HepG2 (cell line): ENCODE measurements around the gene CYP4B1. TPM values are rescaled to one million over a fixed set of nuclear protein-coding genes. Genes with fewer than 3 reads are reported as not detected.

Source experiments
- ATAC-seq: fragments of 200-7000 bp; cut with Tn5 transposase; 3 replicates; pipeline ENCODE4 v1.9.1; 2020; ENCODE audit warnings: mild to moderate bottlenecking, moderate library complexity
- BruUV-seq: library from RNA; stranded (reverse); fragments of 400-500 nt; replicated peaks from 2 replicates; lab custom pipeline; 2021; lab: Mats Ljungman, UMichigan
- CTCF ChIA-PET: fragments of 300-600 bp; formaldehyde crosslinking; extraction: SDS; loops from one replicate; lab custom pipeline; 2021; ENCODE audit warnings: low total read pairs, inconsistent platforms, low intra/inter-chr PET ratio; lab: Yijun Ruan, JAX
- POLR2A ChIA-PET: fragments of 350-600 bp; sonication (Branson Sonifier 250); formaldehyde crosslinking; loops from one replicate; lab custom pipeline; 2020; ENCODE audit warnings: antibody characterized with exemption, inconsistent platforms; lab: Yijun Ruan, JAX
- DNase-seq: peaks from one replicate; pipeline ENCODE4 v3.0.0-alpha.2; 2015; ENCODE audit warnings: low spot score
- FAIRE-seq: peaks from 3 replicates; lab custom pipeline; 2011; peaks lifted over from hg19 to GRCh38; lab: Jason Lieb, UNC
- H2AFZ ChIP-seq: one replicate; pipeline ENCODE4 v1.6.1; 2011; ENCODE audit warnings: low read length, inconsistent platforms
- H3K27ac ChIP-seq: fragments of 300-600 bp; 3 replicates; pipeline ENCODE4 v1.8.0; 2011; ENCODE audit warnings: mixed run types, mild to moderate bottlenecking, mixed read lengths, low read length, inconsistent platforms; ENCODE audit not compliant: insufficient read depth; ENCODE audit errors: extremely low read length
- H3K27me3 ChIP-seq, 2 experiments: fragments of 200-600 bp in 1 of 2; 2 replicates in 1 of 2; 3 replicates in 1 of 2; pipeline versions ENCODE4 v1.6.0 to v1.8.0; 2011; ENCODE audit warnings: low read length in 2 of 2, mild to moderate bottlenecking in 2 of 2, moderate library complexity in 2 of 2, inconsistent platforms in 1 of 2; ENCODE audit not compliant: insufficient read depth in 2 of 2, control insufficient read depth in 1 of 2
- H3K36me3 ChIP-seq, 2 experiments: fragments of 200-600 bp in 1 of 2; replicated peaks in 1 of 2; 2 replicates in 1 of 2; 3 replicates in 1 of 2; pipeline versions ENCODE4 v1.5.1 to v1.8.0; 2011; ENCODE audit warnings: low read length in 2 of 2, inconsistent platforms in 1 of 2; ENCODE audit not compliant: insufficient read depth in 2 of 2, control insufficient read depth in 1 of 2
- H3K4me1 ChIP-seq: 2 replicates; pipeline ENCODE4 v1.5.1; 2012; ENCODE audit warnings: low read length, inconsistent platforms; ENCODE audit not compliant: insufficient read depth
- H3K4me2 ChIP-seq: 2 replicates; pipeline ENCODE4 v1.6.0; 2011; ENCODE audit warnings: low read depth, low read length, inconsistent platforms
- H3K4me3 ChIP-seq, 3 experiments: fragments of 200-600 bp in 1 of 3; sonication (generic), shearing (Covaris generic) in 1 of 3; replicated peaks in 1 of 3; 2 replicates each; pipeline ENCODE4 v1.5.1; 2011 to 2016; ENCODE audit warnings: low read length in 3 of 3, inconsistent platforms in 2 of 3, low read depth in 2 of 3, mild to moderate bottlenecking in 2 of 3, control low read depth in 1 of 3, mixed read lengths in 1 of 3; ENCODE audit not compliant: insufficient read depth in 1 of 3
- H3K79me2 ChIP-seq: one replicate; pipeline ENCODE4 v1.6.1; 2011; ENCODE audit warnings: low read length, inconsistent platforms; ENCODE audit not compliant: insufficient read depth
- H3K9ac ChIP-seq: 2 replicates; pipeline ENCODE4 v1.6.0; 2011; ENCODE audit warnings: mild to moderate bottlenecking, low read depth, low read length, inconsistent platforms; ENCODE audit not compliant: insufficient read depth
- H3K9me3 ChIP-seq: 2 replicates; pipeline ENCODE4 v1.5.1; 2012; ENCODE audit warnings: mild to moderate bottlenecking, low read length
- H4K20me1 ChIP-seq: 2 replicates; pipeline ENCODE4 v1.6.0; 2011; ENCODE audit warnings: inconsistent platforms, mild to moderate bottlenecking, low read length, moderate library complexity; ENCODE audit not compliant: insufficient read depth
- CC2D1A ChIP-seq: sonication (generic); formaldehyde crosslinking; IDR thresholded peaks from 2 replicates; pipeline ENCODE4 v1.8.1; 2023; ENCODE audit warnings: mild to moderate bottlenecking, missing genetic modification reagents
- MIER3 ChIP-seq: IDR thresholded peaks from 2 replicates; pipeline ENCODE4 v1.6.1; 2016; ENCODE audit warnings: missing compliant biosample characterization, borderline replicate concordance
- POLR2G ChIP-seq: fragments of 200-400 bp; formaldehyde crosslinking; IDR thresholded peaks from 2 replicates; pipeline ENCODE4 v1.6.1; 2018; ENCODE audit warnings: mild to moderate bottlenecking, low read depth, low read length, moderate library complexity
- SIN3B ChIP-seq: fragments of 150-350 bp; IDR thresholded peaks from 2 replicates; pipeline ENCODE4 v1.6.1; 2014; ENCODE audit warnings: low read length
- SOX13 ChIP-seq, 3 experiments: fragments of 450-650 bp in 1 of 3; sonication (generic) in 1 of 3; formaldehyde crosslinking in 1 of 3; IDR thresholded peaks in 2 of 3; conservative IDR thresholded peaks in 1 of 3; 2 replicates each; pipeline versions ENCODE4 v1.5.0 to v1.6.1; 2016 to 2020; ENCODE audit warnings: antibody characterized with exemption in 1 of 3, mild to moderate bottlenecking in 1 of 3, missing compliant biosample characterization in 1 of 3, missing genetic modification reagents in 1 of 3, moderate library complexity in 1 of 3
- SP4 ChIP-seq: sonication (generic); formaldehyde crosslinking; IDR thresholded peaks from 2 replicates; pipeline ENCODE4 v1.8.1; 2023; ENCODE audit warnings: mild to moderate bottlenecking, missing genetic modification reagents
- WIZ ChIP-seq: sonication (generic); formaldehyde crosslinking; IDR thresholded peaks from 2 replicates; pipeline ENCODE4 v1.5.1; 2020; ENCODE audit warnings: mild to moderate bottlenecking, missing genetic modification reagents
- YEATS2 ChIP-seq: sonication (generic); formaldehyde crosslinking; IDR thresholded peaks from 2 replicates; pipeline ENCODE4 v1.4.0; 2020; ENCODE audit warnings: missing genetic modification reagents, borderline replicate concordance
- ZNF543 ChIP-seq: sonication (generic); formaldehyde crosslinking; IDR thresholded peaks from 2 replicates; pipeline ENCODE4 v1.4.0; 2020; ENCODE audit warnings: mild to moderate bottlenecking, missing genetic modification reagents
- ZNF615 ChIP-seq: sonication (generic); formaldehyde crosslinking; IDR thresholded peaks from 2 replicates; pipeline ENCODE4 v1.5.0; 2020; ENCODE audit warnings: mild to moderate bottlenecking, missing genetic modification reagents, borderline replicate concordance
- ZNF619 ChIP-seq: sonication (generic); formaldehyde crosslinking; IDR thresholded peaks from 2 replicates; pipeline ENCODE4 v1.4.0; 2020; ENCODE audit warnings: mild to moderate bottlenecking, missing genetic modification reagents
- ZNF761 ChIP-seq: sonication (generic); formaldehyde crosslinking; conservative IDR thresholded peaks from 2 replicates; pipeline ENCODE4 v1.4.0; 2020; ENCODE audit warnings: mild to moderate bottlenecking, missing genetic modification reagents
- ZSCAN30 ChIP-seq: sonication (generic); formaldehyde crosslinking; IDR thresholded peaks from 2 replicates; pipeline ENCODE4 v1.5.0; 2020; ENCODE audit warnings: mild to moderate bottlenecking, missing genetic modification reagents
- in situ Hi-C: cut with HindIII; loops from 2 replicates; pipeline ENCODE4 v1.10.0; 2017; ENCODE audit warnings: low pct_unique_long_range_greater_than_20kb; ENCODE audit not compliant: extremely low pct_ligation_motif_present
- intact Hi-C: fragments of 100-400 bp; cut with micrococcal nuclease; formaldehyde crosslinking; loops from one replicate; pipeline ENCODE4 v1.10.0; 2022; ENCODE audit not compliant: unreplicated experiment
- polyA plus RNA-seq, 8 experiments: library from polyadenylated mRNA; depleted of rRNA in 3 of 8; stranded (reverse) in 7 of 8; unstranded in 1 of 8; fragments of >200 nt; fragmentation: Illumina TruSeq in 4 of 8; extraction: Trizol in 4 of 8; gene quantifications; 2 replicates each; pipeline versions ENCODE4 v1.2.1 to v1.2.3, GENCODE V29; 2011 to 2016; ENCODE audit warnings: low read depth in 4 of 8, missing spikeins in 1 of 8, mixed read lengths in 1 of 8; ENCODE audit not compliant: insufficient read depth in 1 of 8
- total RNA-seq, 5 experiments: library from RNA; depleted of rRNA; stranded (reverse); fragments of >200 nt; fragmentation: Illumina TruSeq; extraction: Trizol; gene quantifications; 2 replicates each; pipeline ENCODE4 v1.2.3, GENCODE V29; 2016; ENCODE audit warnings: low read depth in 1 of 5
- TF ChIP-seq, protein P1 (sequence below): sonication (generic); formaldehyde crosslinking; IDR thresholded peaks from 2 replicates; pipeline ENCODE4 v1.8.0; 2023; ENCODE audit warnings: mild to moderate bottlenecking, missing genetic modification reagents
- TF ChIP-seq, protein P2 (sequence below): sonication (generic); formaldehyde crosslinking; IDR thresholded peaks from 2 replicates; pipeline ENCODE4 v1.5.0; 2020; ENCODE audit warnings: missing genetic modification reagents
- TF ChIP-seq, protein P3 (sequence below): sonication (generic); formaldehyde crosslinking; IDR thresholded peaks from 2 replicates; pipeline ENCODE4 v1.4.0; 2020; ENCODE audit warnings: mild to moderate bottlenecking, low read depth, missing genetic modification reagents
- TF ChIP-seq, protein P4 (sequence below): sonication (generic); formaldehyde crosslinking; IDR thresholded peaks from 2 replicates; pipeline ENCODE4 v1.5.0; 2020; ENCODE audit warnings: missing genetic modification reagents

The CYP4B1 gene
- total and polyA plus RNA-seq, 2 of the 13 experiments (the other 11 are each of a cell fraction or from before 2014, with no cell fraction given), result 0.03 TPM; not detected in 1

DNA sequence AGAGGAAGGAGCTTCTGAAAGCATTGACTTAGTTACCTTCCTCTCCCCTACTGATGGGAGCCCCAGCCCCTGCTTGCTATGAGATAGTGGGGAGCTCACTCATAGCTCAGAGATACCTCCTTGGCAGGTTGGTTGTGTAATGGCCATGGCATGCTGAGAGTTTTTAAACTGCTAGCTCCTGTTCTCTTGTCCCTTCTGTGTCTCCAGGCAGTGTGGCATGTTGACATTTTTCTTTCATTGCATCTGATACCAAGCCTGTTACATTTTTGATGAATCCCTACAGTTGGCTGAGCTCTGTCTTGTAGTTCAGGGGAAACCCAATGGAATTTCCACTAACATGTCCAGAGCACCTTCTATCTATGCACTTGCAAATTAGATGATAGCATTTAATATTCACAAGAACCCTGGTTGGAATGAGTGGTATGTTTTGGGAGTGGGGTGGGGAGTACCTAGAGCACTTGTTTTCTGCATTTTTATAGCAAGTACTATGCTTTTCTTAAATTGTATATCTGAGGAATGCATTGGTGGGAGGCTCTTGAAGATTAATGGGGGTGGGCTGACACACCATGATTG, 40.8 kb upstream of the CYP4B1 start:
- CTCF ChIA-PET, result no interaction called here
- H3K4me3 ChIP-seq, result no peak overlapping the region
- POLR2A ChIA-PET, result no interaction called here

More for the DNA sequence above, 40.8 kb upstream of the CYP4B1 start:
- Histone ChIP-seq H3K27me3 (no peaks in the 10 kb centered on the region), H4K20me1 (no peaks in the 10 kb centered on the region), H3K9me3 (no peaks in the 10 kb centered on the region), H3K4me2 (no peak overlapping the region), H3K36me3 (no peaks in the 10 kb centered on the region), H3K9ac (no peak overlapping the region), H2AFZ (no peak overlapping the region), H3K79me2 (no peaks in the 10 kb centered on the region), H3K27ac (no peak overlapping the region), H3K4me1 (peaks cover 8% of the 10 kb centered on the region)
- FAIRE-seq (no peak), DNase-seq (no peak), ATAC-seq (no peak)
- TF ChIP-seq ZNF761 (CRISPR knock-in tag), result no peak
- TF ChIP-seq SP4, result no peak
- TF ChIP-seq CC2D1A (CRISPR knock-in tag), result no peak
- no peak for TF ChIP-seq MIER3
- no peak for TF ChIP-seq YEATS2
- TF ChIP-seq SIN3B, result no peak
- TF ChIP-seq, protein P1, sequence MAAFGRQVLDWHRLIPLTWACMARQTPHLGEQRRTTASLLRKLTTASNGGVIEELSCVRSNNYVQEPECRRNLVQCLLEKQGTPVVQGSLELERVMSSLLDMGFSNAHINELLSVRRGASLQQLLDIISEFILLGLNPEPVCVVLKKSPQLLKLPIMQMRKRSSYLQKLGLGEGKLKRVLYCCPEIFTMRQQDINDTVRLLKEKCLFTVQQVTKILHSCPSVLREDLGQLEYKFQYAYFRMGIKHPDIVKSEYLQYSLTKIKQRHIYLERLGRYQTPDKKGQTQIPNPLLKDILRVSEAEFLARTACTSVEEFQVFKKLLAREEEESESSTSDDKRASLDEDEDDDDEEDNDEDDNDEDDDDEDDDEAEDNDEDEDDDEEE, result no peak
- TF ChIP-seq ZNF615 (CRISPR knock-in tag), result no peak
- TF ChIP-seq ZSCAN30 (CRISPR knock-in tag), result no peak
- TF ChIP-seq, protein P2, sequence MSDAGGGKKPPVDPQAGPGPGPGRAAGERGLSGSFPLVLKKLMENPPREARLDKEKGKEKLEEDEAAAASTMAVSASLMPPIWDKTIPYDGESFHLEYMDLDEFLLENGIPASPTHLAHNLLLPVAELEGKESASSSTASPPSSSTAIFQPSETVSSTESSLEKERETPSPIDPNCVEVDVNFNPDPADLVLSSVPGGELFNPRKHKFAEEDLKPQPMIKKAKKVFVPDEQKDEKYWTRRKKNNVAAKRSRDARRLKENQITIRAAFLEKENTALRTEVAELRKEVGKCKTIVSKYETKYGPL (CRISPR knock-in tag), result no peak
- no peak for TF ChIP-seq ZNF543 (CRISPR knock-in tag)
- no peak for TF ChIP-seq WIZ
- TF ChIP-seq ZNF619 (CRISPR knock-in tag), result no peak
- TF ChIP-seq POLR2G, result no peak
- no peak for TF ChIP-seq SOX13 (IDR thresholded peaks at IDR 0.05)
- TF ChIP-seq SOX13 (CRISPR knock-in tag; conservative IDR thresholded peaks at IDR 0.05 in 1 of 2, IDR thresholded peaks at IDR 0.05 in 1 of 2), result no peak
- TF ChIP-seq, protein P3, sequence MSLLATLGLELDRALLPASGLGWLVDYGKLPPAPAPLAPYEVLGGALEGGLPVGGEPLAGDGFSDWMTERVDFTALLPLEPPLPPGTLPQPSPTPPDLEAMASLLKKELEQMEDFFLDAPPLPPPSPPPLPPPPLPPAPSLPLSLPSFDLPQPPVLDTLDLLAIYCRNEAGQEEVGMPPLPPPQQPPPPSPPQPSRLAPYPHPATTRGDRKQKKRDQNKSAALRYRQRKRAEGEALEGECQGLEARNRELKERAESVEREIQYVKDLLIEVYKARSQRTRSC (CRISPR knock-in tag), result no peak
- TF ChIP-seq, protein P4, sequence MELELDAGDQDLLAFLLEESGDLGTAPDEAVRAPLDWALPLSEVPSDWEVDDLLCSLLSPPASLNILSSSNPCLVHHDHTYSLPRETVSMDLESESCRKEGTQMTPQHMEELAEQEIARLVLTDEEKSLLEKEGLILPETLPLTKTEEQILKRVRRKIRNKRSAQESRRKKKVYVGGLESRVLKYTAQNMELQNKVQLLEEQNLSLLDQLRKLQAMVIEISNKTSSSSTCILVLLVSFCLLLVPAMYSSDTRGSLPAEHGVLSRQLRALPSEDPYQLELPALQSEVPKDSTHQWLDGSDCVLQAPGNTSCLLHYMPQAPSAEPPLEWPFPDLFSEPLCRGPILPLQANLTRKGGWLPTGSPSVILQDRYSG (CRISPR knock-in tag), result no peak
- in situ Hi-C loops (no loop called here), intact Hi-C loops (no loop called here)
- BruUV-seq, result no TSS peak
